Erythroblast (primary cell): ENCODE measurements around the gene GPR55.
A peak's percentile ranks its signal among the peaks of the same experiment; 100 is the strongest.

Experiments used
- DNase-seq, 2 experiments: peaks; one replicate each; lab custom pipeline; 2025; lab: John Stamatoyannopoulos, UW
- GATA1 ChIP-seq: IDR thresholded peaks from 2 replicates; pipeline ENCODE4 v1.6.1; 2011; ENCODE audit warnings: low read depth, mild to moderate bottlenecking, control low read depth, low read length, moderate library complexity
- POLR2A ChIP-seq: IDR thresholded peaks from 2 replicates; pipeline ENCODE4 v1.6.1; 2011; ENCODE audit warnings: mild to moderate bottlenecking, low read length

The GPR55 gene

DNA sequence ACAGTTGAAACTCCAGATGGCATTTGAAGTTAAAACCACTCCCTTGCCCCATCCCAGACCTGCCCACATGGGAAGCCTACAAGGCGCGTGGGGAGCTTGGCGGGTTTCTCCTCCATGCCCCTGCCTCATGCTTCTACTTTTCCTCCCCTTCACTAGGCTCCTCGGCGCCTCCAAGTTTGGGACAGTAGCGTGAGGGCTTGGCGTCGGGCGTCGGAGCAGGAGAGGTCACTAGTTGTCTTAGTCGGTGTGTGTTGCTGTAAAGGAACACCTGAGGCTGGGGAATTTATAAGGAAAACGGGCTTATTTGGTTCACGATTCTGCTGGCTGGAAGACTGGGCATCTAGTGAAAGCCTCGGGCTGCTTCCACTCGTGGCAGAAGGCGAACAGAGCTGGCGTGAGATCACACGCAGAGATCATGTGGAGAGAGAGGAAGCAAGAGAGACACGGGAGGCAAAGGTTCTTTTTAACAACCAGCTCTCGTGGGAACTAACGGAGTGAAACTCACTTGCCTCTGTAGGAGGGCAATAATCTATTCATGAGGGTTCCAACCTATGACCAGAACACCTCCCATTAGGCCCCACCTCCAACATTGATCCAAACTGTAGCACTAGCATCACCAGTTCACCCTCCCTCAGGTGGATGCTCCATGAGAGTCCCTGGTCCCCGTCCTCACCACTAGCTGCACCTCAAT, 35.0 kb downstream of the GPR55 start:
- DNase-seq, result no peak
- TF ChIP-seq POLR2A (no peak), GATA1 (no peak)

DNA sequence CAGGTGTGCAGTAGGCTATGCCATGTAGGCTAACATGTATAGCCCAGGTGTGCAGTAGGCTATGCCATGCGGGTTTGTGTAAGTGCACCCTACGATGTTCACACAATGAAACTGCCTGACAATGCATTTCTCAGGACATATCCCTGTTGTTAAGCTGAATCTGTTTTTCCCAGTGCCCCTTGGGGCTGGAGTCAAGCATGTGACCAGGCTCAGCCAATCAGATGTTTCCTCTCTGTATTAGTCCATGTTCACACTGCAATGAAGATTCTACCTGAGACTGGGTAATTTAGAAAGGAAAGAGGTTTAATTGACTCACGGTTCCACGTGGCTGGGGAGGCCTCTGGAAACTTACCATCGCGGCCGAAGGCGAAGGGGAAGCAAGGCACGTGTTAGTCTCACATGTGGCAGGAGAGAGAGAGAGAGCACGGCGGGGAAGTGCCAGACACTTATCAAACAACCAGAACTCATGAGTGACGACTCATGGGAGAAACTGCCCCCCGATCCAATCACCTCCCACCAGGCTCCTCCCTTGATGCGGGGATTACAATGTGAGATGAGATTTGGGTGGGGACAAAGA, 36.1 kb downstream of the GPR55 start:
- DNase-seq, result no peak
- TF ChIP-seq POLR2A (no peak), GATA1 (no peak)

DNA sequence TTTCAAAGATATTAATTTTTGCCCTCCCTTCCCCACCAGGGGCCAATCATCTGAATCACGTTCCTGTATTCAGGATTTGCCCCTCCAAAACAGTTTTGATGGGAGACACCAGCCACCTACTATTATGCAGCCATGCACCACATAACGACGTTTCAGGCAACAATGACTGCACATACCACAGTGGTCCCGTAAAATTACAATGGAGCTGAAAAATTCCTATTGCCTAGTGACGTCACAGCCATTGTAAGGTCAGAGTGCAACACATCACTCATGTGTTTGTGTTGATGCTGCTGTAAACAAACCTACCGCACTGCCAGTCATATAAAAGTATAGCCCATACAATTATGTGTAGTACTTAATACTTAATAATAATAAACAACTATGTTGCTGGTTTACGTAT, 37.7 kb downstream of the GPR55 start:
- no peak for DNase-seq
- TF ChIP-seq GATA1 (no peak), POLR2A (no peak)

DNA sequence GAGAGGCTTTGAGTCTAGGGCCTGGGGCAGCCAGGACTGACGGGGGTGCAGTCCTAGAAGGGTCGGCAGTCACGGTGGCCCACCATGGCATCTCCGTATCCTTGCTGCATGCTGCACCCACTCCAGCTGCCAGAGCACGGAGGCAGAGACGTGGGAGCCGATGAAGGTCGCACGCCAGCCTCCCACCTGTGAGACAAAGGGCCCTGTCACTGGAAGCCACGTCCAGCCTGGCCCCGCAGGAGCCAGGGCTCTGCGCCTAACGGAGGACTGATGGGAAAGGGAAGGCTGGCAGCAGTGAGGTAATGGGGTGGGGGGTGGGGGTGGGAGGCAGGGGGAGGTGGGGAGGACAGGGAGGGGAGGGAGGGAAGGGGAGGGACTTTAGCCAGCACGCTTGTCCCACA, 38.4 kb downstream of the GPR55 start:
- DNase-seq, result no peak

DNA sequence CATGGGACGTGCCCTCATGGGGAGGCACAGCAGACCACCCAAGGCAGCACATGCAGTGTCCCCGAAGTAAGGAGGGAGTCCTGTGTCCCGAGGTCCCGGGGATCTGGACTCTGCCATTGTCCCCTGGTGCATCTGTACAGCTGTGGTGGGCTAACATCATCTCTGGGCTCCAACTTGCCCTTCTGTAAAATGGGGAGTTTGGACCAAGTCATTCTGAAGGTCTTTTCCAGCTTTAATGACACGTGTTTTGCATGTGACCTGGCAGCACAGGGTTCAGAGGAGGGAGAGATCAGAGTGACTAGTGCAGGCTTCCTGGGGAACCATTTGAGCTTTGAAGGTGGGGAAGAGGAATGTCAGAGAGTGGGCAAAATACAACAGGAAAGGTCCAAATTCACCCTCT, 38.8 kb downstream of the GPR55 start:
- TF ChIP-seq GATA1, result no peak
- no peak for TF ChIP-seq POLR2A
- no peak for DNase-seq

More for the DNA sequence above, 38.4 kb downstream of the GPR55 start:
- no peak for TF ChIP-seq POLR2A

DNA sequence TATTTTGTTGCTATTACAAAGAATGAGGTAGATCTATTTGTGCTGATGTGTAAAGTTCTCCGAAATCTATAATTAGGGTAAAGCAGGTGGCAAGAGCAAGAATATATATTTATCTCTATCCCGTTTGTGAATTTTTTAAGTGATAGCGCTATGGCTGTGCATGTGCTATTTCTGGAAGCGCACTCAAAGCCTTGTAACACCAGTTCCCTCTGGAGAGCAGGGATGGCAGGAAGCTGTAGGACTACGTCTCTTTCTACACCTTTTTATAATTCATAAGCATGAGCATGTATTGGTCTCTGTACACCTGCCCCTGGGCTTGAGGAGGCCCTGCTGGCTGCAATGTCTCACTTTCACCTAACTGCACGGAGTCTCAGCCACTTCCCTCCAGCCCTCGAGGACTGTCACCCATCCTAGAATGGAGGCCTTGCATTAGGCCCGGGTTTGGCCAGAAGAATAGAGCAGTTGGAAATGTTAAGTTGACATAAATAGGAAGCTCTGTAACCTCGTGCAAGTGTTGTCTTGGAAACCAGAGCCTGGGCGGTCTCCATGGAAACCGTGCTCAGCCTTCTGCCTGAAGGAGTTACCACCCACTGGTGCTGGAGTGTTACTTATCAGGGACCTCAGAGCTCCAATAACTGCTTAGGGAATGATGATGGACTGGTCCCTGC, 39.4 kb downstream of the GPR55 start:
- TF ChIP-seq POLR2A, result no peak
- no peak for TF ChIP-seq GATA1
- peak; percentile 12 to 25 for DNase-seq

DNA sequence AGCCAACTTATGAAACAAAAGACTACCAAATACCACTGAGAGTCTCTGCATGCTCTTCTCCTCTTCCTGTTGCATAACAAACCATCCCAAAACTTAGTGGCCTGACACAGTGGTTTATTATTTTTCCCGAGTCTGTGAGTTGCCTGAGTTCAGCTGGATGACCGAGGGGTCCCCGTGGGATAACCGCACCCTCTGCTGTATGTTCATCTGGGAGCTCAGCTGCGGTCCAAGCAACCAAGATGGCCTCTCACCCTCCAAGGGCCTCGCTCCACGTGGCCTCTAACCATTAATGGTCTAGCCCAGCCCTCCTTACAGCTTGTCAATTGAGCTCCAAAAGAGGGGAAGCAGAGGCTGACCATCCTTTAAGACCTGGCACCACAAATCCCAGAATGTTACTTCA, 43.2 kb downstream of the GPR55 start:
- DNase-seq, result no peak
- TF ChIP-seq POLR2A (no peak), GATA1 (no peak)

DNA sequence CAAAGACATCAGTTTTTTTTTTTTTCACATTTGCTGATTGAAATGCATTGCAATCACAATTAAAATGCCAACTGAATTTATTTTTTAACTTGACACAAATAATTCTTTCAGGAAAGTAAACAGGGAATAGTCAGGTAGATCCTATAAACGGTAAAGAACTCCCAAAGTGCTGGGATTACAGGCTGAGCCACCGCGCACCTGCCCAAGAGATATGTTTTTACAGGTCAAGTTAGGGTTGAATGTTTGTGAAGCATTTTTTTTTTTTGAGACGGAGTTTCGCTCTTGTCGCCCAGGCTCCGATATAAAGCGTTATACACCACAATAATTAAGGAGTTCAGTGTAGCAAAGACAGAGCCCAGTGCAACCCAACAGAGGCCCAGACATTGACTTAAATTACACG, 45.2 kb downstream of the GPR55 start:
- TF ChIP-seq GATA1, result no peak
- no peak for TF ChIP-seq POLR2A
- DNase-seq, result no peak

DNA sequence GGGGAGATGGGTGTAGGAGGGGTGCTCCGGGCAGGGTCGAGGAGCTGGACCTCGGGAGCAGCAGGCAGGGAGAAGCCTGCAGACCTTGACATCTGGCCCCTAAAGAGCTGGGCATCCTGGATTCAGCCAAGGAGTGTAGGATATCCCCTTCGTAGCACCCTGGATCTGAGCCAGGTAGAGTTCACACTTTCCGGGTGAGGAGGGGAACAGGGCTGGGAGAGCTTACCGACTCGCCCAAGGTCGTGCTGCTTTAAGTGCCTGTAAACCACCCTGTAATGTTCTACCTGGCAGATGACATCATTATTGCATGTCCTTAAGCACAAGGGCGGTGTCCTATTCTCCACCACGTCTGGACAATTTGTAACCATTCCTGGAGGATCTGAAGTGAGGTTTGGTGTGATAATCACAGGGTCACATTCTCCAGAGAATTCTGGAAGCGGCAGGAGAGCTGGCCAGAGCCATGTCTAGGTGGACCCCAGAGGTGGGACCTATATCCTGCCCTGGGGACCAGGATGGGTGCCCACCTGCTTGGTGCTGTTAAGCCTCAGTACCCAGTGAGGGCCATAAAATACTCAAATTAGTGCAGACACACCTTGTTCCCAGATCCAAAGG, 45.7 kb downstream of the GPR55 start:
- TF ChIP-seq GATA1 (no peak), POLR2A (no peak)
- no peak for DNase-seq

DNA sequence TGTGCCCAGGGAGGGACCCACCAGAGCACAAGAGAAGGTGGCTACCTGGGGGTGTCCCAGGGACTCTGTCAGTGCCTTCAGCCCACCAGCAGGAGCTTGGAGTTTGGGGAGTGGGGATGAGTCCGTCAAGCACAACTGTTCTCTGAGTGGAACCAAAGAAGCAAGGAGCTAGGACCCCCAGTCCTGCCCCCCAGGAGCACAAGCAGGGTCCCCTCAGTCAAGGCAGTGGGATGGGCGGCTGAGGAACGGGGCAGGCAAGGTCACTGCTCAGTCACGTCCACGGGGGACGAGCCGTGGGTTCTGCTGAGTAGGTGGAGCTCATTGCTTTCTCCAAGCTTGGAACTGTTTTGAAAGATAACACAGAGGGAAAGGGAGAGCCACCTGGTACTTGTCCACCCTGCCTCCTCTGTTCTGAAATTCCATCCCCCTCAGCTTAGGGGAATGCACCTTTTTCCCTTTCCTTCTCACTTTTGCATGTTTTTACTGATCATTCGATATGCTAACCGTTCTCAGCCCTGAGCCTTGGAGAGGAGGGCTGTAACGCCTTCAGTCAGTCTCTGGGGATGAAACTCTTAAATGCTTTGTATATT, 46.3 kb downstream of the GPR55 start:
- no peak for TF ChIP-seq POLR2A
- no peak for TF ChIP-seq GATA1
- no peak for DNase-seq

DNA sequence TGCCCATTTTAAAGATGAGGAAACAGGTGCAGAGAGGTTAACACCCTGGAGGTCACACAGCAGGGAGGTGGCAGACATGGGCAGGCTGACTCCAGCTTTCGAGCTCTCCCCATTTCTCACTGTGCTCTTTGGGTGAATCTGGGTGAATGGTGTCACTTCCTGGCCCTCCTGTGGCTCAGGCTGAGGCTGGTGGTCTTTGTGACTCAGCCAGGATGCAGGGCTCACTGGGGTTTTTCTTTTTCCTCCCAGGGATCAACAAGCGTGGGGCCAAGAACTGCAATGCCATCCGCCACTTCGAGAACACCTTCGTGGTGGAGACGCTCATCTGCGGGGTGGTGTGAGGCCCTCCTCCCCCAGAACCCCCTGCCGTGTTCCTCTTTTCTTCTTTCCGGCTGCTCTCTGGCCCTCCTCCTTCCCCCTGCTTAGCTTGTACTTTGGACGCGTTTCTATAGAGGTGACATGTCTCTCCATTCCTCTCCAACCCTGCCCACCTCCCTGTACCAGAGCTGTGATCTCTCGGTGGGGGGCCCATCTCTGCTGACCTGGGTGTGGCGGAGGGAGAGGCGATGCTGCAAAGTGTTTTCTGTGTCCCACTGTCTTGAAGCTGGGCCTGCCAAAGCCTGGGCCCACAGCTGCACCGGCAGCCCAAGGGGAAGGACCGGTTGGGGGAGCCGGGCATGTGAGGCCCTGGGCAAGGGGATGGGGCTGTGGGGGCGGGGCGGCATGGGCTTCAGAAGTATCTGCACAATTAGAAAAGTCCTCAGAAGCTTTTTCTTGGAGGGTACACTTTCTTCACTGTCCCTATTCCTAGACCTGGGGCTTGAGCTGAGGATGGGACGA, 47.1 kb downstream of the GPR55 start:
- DNase-seq, result no peak
- TF ChIP-seq GATA1, result no peak
- no peak for TF ChIP-seq POLR2A

DNA sequence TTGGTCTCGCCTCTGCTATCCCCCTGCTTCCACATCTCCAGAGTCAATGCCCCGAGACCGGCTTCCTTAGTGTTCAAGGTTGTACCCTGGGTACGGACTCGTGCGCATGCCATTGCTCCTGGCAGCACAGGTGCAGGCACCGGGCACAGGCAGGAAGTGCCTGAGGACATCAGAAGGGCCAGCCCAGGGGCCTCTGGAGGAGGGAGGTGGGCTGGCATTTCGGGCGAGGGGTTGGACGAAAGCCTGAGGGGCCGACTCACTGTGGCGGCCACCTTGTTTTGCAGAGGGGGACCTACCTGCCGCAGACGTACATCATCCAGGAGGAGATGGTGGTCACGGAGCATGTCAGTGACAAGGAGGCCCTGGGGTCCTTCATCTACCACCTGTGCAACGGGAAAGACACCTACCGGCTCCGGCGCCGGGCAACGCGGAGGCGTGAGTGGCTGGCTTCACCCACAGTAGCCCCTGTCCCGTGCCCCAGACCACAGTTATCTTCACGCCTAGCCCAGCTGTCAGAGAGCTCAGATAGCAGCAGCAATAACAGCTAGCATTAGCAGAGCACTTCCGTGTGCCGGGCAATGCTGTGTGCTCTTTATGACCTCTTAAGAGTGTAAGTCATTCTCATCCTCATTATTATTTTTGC, 47.8 kb downstream of the GPR55 start:
- DNase-seq, result no peak
- TF ChIP-seq GATA1, result no peak
- no peak for TF ChIP-seq POLR2A
